GM19397 (cell line): ENCODE results near the gene SMARCD1.
"Not testable (repeated sequence)": the region's sequence is repeated elsewhere in the genome, so short reads cannot be mapped to it uniquely, and the experiment has no call there.

ENCODE experiments used
- ATAC-seq: cut with Tn5 transposase; IDR thresholded peaks from one replicate; pipeline ENCODE4 v1.9.1; 2021; ENCODE audit warnings: mild to moderate bottlenecking, moderate library complexity; ENCODE audit not compliant: unreplicated experiment

SMARCD1 gene

GRCh38 chr12:50075808-50076170 is 9.4 kb upstream of the SMARCD1 start:
- no peak for ATAC-seq

GRCh38 chr12:50077099-50077498 is 8.0 kb upstream of the SMARCD1 start:
- no peak for ATAC-seq

- ATAC-seq: no peak
Observed at GRCh38 chr12:50078281-50078680, 6.9 kb upstream of the SMARCD1 start.

- ATAC-seq: no peak
Observed at GRCh38 chr12:50079771-50080170, 5.4 kb upstream of the SMARCD1 start.

DNA sequence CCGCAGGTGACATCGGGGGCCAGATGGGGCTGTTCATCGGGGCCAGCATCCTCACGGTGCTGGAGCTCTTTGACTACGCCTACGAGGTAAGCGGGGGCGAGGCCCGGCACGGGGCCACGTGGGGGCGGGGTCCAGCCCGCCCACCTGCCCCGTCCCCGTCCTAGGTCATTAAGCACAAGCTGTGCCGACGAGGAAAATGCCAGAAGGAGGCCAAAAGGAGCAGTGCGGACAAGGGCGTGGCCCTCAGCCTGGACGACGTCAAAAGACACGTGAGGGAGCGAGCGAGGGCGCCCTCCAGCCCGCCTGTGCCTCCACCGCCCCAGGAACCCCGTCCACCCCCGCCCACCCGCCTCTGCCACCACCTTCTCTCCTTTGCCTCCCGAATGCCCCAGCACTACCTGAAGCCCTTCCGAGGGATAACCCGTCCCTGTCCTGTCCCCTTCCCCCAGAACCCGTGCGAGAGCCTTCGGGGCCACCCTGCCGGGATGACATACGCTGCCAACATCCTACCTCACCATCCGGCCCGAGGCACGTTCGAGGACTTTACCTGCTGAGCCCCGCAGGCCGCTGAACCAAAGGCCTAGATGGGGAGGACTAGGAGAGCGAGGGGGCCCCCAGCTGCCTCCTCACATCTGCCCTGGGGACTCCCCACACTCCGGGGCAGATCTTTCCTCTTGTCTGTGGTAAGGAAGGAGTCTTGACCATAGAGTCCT is 3.9 kb upstream of the SMARCD1 start:
- no peak for ATAC-seq

DNA sequence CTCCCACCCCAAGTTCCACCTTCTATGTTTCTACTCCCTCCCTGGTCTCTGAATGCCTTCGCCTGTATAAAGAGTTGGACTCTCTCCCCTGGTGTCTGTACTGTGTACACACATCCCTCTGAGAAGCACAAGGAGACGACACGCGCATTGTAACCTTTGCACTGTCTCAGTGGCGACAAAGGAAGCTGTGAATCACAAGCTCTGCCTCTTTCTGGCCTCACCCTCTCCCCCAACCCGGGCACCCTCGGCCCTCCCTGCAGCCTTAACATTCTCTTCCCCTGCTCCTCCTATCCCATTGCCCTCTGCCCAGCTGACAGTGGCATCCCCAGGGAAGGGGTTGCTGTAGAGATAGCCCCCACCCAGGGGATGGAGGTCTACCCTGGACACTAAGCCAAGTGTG is 2.5 kb upstream of the SMARCD1 start:
- no peak for ATAC-seq

- ATAC-seq: no peak
Observed at GRCh38 chr12:50083301-50083700, 1.8 kb upstream of the SMARCD1 start.

DNA sequence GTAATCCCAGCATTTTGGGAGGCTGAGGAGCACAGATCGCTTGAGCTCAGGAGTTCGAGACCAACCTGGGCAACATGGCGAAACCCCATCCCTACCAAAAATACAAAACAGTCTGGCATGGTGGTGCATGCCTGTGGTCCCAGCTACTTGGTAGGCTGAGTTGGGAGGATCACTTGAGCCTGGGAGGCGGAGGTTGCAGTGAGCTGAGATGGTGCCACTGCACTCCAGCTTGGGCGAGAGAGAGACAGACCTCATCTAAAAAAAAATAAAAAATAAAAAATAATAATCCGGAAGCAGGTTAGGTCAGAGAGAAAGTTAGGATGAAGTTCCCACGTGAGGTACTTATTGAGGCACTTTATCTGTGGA is 750 bp upstream of the SMARCD1 start:
- not testable (repeated sequence) for ATAC-seq

GRCh38 chr12:50085615-50086072 is 502 bp downstream of the SMARCD1 start:
- ATAC-seq: no peak

DNA sequence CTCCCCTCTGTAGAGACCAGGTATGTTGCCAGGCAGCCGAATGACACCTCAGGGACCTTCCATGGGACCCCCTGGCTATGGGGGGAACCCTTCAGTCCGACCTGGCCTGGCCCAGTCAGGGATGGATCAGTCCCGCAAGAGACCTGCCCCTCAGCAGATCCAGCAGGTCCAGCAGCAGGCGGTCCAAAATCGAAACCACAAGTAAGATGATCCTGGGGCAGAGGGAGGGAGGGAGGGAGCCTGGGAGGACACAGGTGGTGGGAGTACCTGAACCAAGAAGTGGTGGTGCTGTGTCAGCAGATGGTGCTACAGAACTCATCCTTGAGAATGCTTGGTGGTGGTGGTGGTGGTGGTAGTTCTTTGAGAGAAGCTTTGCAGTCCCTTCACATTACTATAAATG is 1.0 kb downstream of the SMARCD1 start:
- ATAC-seq: no peak

- no peak for ATAC-seq
Observed at GRCh38 chr12:50087151-50087550, 2.0 kb downstream of the SMARCD1 start.

GRCh38 chr12:50087995-50088394 is 2.9 kb downstream of the SMARCD1 start:
- ATAC-seq: no peak

- no peak for ATAC-seq
Observed at GRCh38 chr12:50088577-50089335, 3.6 kb downstream of the SMARCD1 start.

GRCh38 chr12:50089730-50090129 is 4.6 kb downstream of the SMARCD1 start:
- no peak for ATAC-seq

DNA sequence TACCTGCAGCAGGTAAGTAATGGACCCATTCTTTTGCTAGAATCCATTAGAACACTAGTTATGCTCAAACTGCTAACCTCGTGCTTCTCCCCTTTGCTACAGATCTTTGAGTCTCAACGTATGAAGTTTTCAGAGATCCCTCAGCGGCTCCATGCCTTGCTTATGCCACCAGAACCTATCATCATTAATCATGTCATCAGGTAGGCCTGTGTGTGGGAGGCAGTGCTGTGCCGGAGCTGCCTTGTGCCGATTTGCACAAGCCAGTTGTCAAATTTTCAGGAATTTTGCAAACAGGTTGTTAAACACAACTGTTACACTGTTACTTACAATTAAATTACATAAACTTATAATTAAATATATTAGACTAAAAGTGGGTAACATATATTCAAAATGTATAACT is 5.2 kb downstream of the SMARCD1 start:
- ATAC-seq: no peak

DNA sequence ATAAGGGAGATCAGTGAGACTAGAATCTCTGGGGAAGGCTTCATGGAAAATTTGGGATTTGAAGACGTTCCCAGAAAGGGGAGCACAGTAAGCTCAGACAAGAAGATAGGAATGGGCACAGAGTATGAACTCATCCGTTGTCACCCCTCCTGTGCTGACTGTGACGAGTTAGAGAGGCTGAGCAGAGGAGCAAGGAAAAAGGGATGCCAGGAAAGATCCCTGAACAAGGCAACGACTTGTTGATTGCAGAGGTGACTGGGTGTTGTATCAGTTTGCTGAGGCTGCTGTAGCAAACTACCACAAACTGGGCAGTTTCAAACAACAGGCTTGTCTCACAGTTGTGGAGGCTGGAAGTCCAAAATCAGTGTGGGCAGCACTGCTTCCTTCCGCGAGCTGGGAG is 12.8 kb downstream of the SMARCD1 start:
- no peak for ATAC-seq

DNA sequence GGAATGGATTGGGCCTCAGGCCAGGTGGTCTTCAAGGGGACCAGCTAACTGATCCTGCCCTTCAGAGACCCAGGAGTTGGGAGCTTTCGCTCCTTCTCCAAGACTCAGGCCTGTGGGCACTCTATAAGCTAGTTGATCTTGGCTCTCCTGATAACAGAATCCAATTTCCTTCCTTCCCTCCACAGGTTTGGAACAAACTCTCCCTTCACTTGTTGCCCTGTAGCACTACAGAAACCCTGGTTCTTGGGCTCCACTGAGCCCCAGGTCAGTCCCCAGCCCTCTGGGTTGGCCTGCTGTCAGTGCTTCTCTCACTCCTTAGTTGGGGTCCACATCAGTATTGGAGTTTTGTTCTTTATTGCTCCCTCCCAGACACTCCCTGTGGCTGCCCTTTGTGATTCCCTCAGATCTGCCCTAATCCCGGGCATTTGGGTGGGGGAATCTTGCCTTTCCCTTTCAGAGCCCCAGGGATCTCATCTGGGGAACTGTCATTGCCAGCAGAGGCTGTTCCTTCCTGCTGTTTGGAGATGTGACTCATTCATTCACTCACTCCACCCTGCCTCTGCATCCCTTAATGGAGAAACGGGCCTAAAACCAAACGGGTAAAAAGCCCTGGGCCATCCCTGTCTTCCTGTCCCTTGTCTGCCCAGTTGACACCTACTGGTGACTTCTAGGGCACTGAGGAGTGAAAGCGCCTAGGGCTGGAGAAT is 14.3 kb downstream of the SMARCD1 start:
- ATAC-seq: no peak

- no peak for ATAC-seq
Observed at GRCh38 chr12:50100561-50100960, 15.4 kb downstream of the SMARCD1 start.

GRCh38 chr12:50101663-50102062 is 16.5 kb downstream of the SMARCD1 start:
- no peak for ATAC-seq

- no peak for ATAC-seq
Observed at GRCh38 chr12:50102131-50102531, 17.0 kb downstream of the SMARCD1 start.

GRCh38 chr12:50102646-50103309 is 17.6 kb downstream of the SMARCD1 start:
- no peak for ATAC-seq
